GM12864 (cell line): ENCODE data around the gene CRYBG1.

Source experiments
- DNase-seq: peaks from one replicate; pipeline ENCODE4 v3.0.0-alpha.2; 2011; ENCODE audit warnings: low read depth
- H3K4me3 ChIP-seq: 2 replicates; pipeline ENCODE4 v1.5.1; 2011; ENCODE audit warnings: mild to moderate bottlenecking, low read depth, low read length, control low read depth
- CTCF ChIP-seq: IDR thresholded peaks from 2 replicates; pipeline ENCODE4 v1.5.1; 2011; ENCODE audit warnings: low read depth, mild to moderate bottlenecking, moderate library complexity, low read length, control low read depth, inconsistent platforms; ENCODE audit errors: missing control alignments

Gene CRYBG1

GRCh38 chr6:106360410-106360988 is at the start of gene CRYBG1:
TSS of gene CRYBG1 (plus strand) at chr6:106360717. CDS start at chr6:106360909, 192 bp downstream.
- H3K4me3 ChIP-seq = peak within 1 kb of the TSS; percentile 15
- no peak for DNase-seq
- TF ChIP-seq CTCF = peak; percentile 89

GRCh38 chr6:106315765-106316374 is 44.6 kb upstream of the CRYBG1 start:
- no peak for DNase-seq
- TF ChIP-seq CTCF = no peak

GRCh38 chr6:106316375-106316766 is 44.1 kb upstream of the CRYBG1 start:
- no peak overlapping the region for H3K4me3 ChIP-seq
- DNase-seq = no peak
- no peak for TF ChIP-seq CTCF

More at GRCh38 chr6:106315765-106316374, 44.6 kb upstream of the CRYBG1 start:
- no peak overlapping the region for H3K4me3 ChIP-seq

- H3K4me3 ChIP-seq = no peak overlapping the region
- DNase-seq = no peak
- no peak for TF ChIP-seq CTCF
These were observed 42.5 kb upstream of the CRYBG1 start for GRCh38 chr6:106318061-106318460.

GRCh38 chr6:106318851-106319250 is 41.7 kb upstream of the CRYBG1 start:
- no peak overlapping the region for H3K4me3 ChIP-seq
- no peak for TF ChIP-seq CTCF
- DNase-seq = no peak

GRCh38 chr6:106321940-106322339 is 38.6 kb upstream of the CRYBG1 start:
- H3K4me3 ChIP-seq = no peak overlapping the region
- no peak for TF ChIP-seq CTCF
- no peak for DNase-seq
